Stimulated activated CD8-positive, alpha-beta memory T cell treated with anti-CD3 and anti-CD28 coated beads, Interleukin-4, amount 100 ng/mL, for 48 hours (primary cell): ENCODE measurements around the gene PRICKLE1.

Source experiments
- DNase-seq: peaks from one replicate; pipeline ENCODE4 v3.0.0-alpha.2; 2020

Gene PRICKLE1

DNA sequence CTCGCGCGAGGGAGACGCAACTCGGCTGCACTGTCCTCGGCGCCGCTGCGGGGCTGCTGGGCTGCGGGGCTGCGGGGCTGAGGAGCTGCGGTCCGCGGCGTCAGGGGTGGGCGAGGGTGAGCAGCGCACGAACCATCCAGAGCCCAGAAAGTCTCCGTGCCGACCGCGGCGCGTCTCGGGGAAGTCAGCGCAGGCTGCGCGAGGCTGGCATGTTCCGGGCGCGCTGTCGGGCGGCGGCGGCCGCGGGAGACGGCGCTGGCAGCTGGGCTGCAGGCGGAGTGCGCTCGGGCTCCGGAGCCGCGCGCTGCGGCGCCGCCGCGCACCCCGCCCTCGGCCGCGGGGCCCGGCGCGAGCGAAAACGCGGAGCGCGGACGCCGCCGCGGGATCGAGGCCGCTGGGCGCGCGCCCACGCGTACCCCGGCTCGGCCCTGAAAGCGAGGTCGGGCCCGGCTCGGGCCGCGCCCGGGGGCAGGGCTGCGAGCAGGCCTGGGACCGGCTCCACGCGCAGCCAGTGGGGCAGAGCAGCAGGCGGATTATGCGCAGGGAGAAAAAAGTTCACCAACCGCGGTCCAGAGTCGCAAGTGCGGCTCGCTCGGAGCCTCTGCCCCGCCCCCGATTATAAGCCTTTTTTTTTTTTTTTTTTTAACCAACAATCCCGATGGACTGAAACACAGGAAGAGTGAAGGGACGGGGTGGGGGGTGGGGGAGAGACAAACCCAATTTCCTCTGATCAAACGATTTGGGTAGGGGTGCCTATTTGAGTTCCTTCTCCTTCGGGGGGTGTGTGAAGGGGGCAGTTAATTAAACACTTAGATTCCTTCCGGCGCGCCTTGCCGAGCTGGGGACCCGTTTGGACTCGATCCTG is at the start of gene PRICKLE1:
TSS of gene PRICKLE1 (minus strand) at position 282 of the 865 bp plus-strand sequence. CDS start 117,230 bp downstream, outside the sequence.
- DNase-seq, result peak; percentile 43

DNA sequence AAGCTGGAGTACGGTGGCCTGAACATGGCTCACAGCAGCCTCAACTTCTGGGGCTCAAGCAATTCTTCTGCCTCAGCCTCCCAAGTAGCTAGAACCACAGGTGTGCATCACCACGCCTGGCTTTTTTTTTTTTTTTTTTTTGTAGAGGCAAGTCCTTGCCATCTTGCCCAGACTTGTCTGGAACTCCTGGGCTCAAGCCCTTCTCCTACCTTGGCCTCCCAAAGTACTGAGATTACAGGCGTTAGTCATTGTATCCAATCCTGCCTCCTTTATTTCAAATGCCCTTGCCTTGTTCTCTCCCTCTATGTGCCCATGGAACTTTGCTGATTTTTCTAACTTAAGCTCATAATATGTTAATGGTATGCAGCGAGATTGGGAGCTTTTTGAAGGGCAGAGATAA is 49.2 kb upstream of the PRICKLE1 start:
- DNase-seq, result no peak

DNA sequence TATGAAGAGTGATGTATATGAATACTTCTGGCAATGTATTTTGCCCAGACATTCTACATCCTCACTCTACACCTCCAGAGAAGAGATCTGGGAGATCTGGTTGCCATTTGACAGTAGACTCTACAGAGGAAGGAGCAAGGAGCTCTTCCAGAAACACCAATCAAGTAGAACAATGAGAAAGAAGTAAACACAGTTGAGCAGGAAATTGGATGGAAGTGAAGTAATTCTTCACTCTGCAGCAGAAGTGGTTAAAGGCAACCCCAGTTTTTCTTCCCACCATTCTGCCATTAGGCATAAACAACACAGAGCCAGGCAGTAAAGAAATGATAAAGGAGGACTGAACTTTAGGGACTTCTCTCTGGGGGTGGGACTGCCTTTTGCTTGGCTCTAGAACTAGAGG is 48.5 kb upstream of the PRICKLE1 start:
- DNase-seq, result no peak

DNA sequence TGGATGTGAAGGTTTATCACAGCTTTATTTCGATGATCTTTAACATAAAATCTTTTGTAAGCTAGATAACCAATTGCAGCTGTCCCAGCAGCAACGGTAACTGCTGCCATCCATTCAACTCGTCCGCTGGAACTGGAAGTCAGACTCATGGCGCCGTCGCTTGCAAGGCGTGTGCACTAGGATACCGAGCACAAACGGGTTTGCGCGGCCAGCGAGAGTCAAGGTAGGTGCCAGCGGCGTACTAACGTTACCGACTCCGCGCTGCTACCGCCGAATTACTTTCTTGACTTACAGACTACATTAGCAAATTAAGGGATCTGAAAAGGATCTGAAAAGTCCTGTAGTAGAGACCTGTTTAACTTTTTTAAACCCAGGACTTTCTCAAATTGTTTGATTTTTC is 47.4 kb upstream of the PRICKLE1 start:
- no peak for DNase-seq

DNA sequence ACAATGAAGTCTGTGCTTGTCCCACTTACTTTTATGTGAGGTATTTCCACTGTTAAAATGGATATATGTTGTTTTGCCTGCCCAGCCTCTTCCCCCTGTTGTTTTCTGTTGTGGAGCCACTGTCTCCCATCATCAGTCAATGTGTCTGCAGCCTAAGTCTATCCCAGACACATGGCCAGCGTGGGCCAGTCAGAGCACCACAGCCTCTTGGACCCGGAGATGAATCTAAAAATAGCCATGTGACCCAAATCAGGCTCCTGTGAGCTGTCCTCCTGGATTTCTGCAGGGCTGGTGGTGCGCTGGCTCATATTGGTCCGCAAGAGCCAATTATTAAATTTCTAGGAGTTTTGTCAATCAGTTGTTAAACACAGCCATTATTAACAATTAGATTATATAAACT is 44.0 kb upstream of the PRICKLE1 start:
- no peak for DNase-seq

DNA sequence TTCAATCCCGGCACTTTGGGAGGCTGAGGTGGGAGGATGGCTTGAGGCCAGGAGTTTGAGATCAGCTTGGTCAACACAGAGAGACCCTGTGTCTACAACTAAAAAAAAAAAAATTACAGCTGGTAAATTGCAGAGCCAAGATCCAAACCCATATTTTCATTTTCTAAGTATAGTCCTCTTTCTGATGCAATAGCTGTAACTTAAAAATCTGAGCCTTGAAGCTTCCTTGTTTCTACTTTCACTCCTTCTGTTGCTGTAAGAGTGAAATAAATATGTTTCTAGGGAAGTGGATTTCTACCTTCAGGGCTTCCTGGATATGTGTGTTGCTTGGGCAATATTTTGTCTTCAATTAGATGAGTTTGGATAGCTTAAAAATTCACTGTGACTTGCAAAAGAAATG is 42.0 kb upstream of the PRICKLE1 start:
- no peak for DNase-seq

DNA sequence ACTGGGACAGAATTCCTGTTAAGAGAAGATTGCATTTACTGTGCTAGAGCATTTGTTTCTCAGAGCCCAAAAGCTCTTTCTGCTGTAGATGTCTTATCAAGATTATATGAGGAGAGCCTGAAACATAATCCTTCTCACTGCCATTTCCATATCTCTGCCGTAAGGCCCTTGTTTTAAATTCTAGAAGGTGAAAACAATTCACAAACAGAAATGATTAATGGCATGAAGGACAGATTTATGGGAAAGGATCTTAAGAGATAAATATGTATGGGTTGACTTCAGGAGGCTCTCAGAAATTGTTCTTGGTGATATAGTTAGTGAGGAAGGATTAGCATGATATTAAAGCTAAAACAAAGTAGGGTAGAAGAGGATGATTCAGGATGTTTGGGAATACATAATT is 40.8 kb upstream of the PRICKLE1 start:
- no peak for DNase-seq

DNA sequence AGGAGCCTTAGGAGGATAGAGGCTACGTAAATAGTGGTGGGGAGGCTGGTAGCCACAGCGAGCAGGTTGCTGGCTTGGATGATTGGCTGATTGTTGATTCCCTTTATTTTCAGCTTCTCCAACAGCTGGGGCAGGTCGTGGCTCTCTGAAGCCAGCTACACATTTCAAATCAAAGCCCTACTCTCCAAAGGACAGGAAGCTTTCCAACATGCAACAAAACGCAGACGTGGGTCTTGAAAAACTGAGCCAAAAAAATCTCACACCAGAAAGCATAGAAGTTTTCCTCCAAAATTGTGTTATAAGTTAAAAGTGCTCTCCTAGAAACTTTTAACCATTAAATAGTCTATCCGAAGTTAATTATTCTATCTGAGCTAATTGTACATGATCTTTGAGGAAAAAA is 37.6 kb upstream of the PRICKLE1 start:
- DNase-seq, result no peak

DNA sequence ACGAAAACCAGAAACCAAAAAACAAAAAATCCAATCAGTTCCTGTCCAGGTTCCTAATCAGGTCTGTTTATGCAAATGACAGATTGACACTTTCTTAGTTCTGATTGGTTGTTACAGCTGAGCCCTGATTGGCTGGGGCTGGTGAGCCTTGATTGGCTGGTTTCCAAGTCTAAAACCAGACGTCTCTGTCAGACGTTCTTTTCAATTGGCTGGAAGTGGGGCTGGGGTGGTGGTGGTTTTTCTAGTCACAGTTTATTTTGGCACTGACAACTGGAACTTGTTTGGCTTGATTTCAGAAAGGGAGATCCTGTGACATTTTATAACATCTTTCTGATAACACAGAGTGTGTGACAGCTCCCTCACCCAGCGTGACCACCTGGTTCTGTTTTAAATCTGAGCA is 36.1 kb upstream of the PRICKLE1 start:
- DNase-seq, result no peak

DNA sequence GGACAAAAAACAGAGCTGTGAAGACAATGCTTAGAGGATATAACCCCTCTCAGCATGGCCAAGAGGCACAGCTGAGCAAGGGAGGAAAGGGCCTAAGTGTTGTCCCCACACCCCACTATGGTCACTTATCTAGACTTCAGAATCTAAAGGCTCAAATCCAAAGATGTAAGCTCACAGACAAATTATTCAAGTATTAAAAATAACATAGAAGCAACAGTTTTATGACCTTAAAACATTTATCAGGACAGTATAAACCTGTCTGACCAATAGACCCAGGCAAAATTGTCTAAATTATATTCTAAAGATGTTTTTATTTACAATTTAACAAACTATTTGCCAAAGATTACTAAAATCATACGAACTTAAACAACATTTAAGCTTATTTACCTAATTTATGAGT is 28.1 kb upstream of the PRICKLE1 start:
- DNase-seq, result no peak

DNA sequence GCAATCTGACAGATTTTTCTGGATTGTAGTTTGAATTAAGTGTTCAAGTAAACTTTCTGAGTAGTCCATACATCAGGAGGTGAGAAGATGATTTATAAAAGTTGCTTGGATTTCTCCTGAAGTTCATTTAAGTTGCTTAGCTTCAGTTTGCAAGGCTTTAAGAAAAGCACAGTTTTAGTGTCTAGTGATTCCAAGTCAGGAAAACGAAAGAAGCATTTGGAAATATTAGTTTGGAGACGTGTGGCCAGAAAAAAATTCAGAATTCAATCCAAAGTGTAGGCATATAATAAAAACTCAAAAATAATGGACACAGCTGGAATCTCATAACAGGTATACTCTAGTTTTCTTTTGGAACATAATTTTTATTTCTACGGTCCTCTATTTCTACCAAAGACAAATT is 25.5 kb upstream of the PRICKLE1 start:
- no peak for DNase-seq

DNA sequence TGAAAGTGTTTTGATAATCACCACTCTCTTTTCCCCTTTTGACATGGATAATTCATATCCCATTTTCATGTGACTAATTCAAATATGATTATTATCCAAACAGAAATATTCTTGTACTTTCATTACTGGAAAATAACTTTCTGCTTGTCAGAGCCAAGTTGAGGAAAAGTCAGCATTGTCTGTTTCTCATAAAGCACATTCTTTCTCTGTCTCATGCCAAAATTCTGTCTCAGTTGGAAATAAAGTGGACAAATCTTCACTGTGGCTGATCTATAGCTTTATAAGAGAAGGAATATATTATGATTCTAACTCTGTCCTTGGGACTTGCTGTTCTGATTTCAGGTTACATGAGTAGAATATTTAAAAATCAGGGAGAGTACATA is 22.7 kb upstream of the PRICKLE1 start:
- no peak for DNase-seq

DNA sequence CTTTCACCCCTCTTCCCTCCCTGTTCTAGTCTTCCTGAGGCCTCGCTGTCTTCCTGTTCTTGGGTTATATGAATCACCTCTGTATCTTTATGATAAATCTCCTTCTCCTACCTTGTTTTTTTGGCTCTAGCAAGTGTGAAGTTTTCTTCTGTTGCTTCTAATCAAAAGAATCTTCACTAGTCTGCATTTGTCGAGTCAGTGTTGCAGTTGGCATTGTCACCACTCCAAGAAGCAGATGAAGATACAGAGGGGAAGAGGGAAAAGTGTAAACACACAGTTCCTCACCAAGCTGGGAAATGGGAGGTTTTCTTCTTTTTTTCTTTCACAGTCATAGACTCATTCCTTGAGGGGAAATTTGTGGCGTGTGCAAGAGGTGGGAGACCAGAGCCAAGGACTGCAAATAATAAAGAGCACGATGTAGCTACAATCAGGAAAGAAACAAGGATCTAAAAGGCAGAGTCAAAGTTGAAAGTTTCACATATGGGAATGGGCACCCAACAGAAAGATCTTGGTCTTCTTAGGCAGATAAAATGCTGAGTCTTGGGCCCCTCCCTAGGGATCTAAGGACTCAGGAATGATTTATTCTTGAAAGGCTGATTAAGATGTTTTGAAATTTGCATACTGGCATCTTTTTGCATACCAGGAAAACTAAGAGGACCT is 22.2 kb upstream of the PRICKLE1 start:
- no peak for DNase-seq

DNA sequence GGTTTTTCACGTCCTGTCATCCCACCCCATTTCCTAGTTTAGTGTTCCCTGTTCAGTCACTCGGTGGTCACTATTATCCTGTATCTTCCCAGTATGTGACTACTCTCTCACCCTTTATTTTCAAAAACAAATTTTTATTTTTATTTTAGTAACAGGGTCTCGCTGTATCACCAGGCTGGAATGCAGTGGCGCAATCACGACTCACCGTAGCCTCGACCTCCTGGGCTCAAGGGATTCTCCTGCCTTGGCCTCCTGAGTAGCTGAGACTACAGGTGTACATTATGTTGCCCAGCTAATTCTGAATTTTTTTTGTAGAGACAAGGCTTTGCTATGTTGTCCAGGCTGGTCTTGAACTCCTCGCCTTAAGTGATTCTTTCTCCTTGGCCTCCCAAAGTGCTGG is 20.1 kb upstream of the PRICKLE1 start:
- no peak for DNase-seq

DNA sequence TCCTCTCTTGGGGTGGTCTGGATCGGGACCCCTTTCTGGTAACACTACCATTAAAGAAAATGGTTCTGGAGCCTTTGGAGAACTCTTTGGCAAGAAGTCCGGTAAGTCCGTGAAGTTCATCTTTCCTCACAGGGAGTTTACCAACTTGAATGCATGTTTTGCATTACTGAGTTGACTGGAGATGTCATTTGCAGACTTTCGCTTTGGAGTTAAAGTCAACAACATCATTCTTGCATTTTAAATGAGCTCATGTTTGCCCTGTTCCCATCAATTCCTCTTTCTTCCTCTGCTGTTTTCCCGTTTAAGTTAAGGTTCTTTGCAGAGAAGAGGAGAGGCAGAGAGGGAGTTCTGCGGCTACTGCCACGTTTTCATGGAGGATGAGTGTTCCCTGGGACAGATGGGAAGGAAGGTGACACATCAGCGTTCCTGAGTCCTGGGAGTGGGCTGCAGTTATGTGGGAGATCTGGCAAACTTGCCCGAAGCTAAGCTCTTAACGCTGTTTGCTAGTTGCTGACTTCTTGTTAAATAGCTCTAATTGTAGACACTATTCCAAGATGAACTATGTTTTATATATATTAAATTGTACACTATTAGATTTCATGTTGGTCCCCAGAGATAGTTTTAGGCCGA is 18.8 kb upstream of the PRICKLE1 start:
- no peak for DNase-seq

DNA sequence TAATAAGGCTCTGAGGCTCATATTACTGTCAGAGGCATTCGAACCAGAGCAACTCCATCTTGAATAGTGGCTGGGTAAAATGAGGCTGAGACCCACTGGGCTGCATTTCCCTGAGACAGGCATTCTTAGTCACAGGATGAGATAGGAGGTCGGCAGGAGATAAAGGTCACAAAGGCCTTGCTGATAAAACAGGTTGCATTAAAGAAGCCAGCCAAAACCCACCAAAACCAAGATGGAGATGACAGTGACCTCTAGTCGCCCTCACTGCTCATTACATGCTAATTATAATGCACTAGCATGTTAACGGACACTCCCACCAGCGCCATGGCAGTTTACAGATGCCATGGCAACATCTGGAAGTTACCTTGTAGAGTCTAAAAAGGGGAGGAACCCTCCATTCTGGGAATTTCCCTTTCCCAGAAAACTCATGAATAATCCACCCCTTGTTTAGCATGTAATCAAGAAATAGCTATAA is 18.1 kb upstream of the PRICKLE1 start:
- DNase-seq, result no peak

DNA sequence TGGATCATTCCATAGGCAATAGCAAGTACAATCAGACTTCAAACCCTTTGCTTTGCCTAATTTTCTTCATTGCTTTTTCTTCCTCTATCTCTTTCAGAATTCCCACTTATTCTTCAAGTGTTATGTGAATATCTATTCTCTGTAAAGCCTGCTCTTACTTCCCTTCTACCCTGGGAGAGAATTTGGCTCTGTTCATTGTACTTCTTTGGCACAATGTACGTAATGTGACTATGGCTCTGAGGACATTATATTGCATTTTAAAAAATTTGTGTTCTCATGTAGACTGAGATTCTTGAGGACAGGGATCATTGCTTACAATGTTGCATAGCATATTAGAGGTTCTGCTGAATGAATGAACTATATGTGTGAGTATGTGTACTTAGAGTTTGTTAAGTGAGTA is 16.9 kb upstream of the PRICKLE1 start:
- DNase-seq, result no peak

DNA sequence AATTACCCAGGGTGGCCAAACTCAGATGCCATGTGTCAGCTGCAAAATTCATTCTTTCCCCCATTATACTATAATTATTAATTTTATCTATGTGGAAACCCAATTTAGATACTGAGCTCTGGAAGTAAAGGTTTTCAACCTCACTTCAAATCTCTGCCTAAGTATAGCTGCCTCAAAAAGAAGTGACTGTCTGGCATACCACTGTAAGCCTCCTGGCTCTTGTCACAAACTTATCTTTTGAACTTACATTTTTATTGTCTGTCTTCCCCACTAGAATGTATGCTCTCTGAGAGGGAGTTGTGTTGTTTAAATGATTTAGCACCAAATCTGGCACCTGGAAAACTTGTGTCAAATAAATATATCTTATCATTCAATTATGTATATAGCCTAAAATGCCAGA is 16.1 kb upstream of the PRICKLE1 start:
- DNase-seq, result no peak

DNA sequence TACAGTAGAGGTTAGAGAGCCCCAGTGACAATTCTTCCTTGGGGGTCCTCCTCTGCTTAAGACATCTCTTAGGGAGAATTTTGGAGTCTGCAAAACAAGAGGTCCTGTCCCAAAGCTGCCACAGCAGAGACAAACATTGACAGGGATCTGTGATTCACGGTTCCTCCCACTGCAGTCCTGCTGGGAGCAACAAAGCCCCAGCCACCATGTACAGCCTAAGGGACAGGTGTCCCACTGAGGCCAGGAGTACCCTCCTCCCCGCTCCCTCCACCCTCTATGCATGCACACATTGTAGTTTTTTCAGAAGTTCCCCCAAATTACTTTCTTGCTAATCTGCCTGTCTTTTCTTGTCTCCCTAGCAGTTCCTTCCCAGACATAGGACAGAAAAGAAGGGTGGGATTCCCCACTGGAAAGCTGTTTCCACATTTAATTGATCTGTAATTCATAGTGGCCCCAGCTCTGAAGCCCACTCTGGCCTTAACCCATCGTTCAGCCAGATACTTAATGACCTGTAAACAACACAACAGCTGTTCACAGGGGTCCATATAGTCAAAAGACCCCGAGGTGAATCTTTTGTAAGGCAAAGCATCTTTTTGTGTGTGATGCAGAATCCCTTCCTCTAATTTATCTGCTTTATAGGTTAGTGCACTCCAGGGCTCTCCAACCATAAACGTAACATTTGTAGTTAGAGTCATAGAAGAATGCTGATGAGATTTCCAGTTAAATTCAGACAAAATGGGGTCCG is 13.9 kb upstream of the PRICKLE1 start:
- DNase-seq, result no peak

DNA sequence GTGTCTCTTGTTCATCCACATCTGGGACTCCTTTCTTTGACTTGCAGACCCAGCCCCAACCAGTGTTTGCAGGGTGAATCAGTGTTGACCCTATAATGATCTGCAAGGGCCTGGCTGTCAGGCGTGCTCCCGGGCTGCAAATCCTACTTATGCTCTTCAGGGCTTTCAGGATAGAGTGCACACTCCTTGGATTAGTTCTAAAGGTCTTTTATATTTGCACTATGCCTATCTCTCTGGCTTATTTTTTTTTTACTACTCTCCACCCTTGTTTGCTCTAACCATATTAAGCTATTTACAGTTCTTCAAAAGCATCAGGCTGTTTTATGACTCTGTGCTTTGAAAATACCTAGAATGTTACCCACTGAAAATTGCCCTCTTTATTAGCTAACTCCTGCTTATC is 4.3 kb upstream of the PRICKLE1 start:
- no peak for DNase-seq

DNA sequence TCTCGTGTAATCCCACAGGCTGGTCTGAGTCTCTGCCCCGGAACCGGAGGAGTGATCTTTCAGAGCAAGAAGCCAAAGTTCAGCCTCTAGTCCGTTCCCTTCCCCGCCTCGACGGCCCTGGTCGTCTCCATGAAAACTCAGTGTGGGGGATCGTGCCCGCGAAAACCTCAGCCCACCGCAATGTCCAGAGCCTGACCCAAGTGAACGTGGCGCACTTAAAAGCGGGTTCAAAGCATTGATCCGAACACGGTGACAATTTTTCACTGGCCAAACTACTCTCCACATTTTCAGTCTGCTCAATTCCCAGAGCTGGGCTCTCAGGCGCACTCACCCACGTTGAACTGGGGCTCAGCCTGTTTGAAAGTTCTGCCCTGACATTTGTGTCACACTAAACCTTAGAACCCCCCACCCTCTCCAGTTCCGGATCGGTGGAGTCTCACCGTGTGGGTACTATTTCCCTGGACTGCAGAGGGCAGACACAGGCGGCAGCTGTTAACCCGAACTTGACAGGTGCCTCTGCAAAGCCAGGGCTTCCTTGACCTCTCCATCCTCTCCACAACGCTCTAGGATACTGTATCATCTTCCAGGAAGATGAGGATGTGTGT is 886 bp upstream of the PRICKLE1 start:
- DNase-seq, result peak; percentile 25

DNA sequence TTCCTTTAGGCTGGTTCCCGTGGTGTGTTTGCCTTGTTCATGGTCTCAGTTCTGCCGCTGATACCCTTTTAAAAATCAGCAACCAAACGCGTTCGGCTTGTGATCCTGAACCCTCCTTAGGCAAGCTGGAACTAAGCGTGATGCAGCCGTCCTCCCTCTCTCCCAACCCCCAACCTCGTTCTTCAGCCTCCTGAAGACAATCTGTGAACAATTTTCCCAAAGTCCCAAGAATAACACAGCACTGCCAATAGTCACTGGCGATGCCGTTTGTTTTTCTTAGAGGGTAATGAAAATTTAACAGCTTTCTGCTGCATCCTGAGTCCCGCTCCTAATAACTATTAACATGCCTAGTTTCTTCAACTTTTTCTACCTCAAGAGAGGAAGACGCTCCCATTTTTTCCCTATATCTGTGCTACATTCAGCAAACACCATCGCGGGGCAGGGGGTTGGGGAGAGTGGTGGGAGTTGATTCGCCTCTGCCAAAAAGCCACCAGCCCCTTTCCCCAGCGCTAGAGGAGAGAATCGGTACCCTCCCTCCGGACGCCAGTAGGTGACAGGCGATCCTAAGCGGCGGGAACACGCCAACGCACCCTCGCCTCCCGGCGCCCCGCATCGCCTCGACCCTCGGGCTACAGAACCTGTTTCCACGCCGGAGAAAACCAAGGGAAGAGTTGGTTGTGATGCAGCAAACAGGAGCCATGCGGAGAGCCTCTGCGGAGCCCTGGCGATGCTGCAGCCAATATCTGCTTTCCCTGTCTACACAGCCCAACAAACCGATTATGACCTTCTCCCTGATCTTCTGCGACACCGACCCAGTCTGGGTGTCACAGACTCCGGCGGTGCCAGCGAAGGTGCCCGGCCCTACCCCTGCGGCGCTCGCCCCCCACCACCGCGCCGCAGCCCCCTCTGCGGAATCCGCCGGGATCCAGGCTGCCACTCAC is 752 bp downstream of the PRICKLE1 start:
- DNase-seq, result peak; percentile 33
